Adrenal gland (tissue), 5 donors: ENCODE data around the gene AGAP3.

ENCODE experiments used
- POLR2A ChIP-seq, 2 donors: fragments of 450-650 bp; IDR thresholded peaks; one replicate each; pipeline ENCODE4 v1.6.1; 2017; ENCODE audit warnings: antibody characterized with exemption in 2 of 2, mild to moderate bottlenecking in 2 of 2, moderate library complexity in 1 of 2
- TF ChIP-seq, protein P1 (sequence below), 6 experiments: fragments of 450-650 bp in 4 of 6; fragments of 200-600 bp in 2 of 6; sonication (generic) in 1 of 6; IDR thresholded peaks; 1 replicate in 5 of 6; 2 replicates in 1 of 6; pipeline versions ENCODE4 v1.5.1 to v1.8.0; 2016 to 2021; ENCODE audit warnings: antibody characterized with exemption in 6 of 6, mild to moderate bottlenecking in 2 of 6, moderate library complexity in 1 of 6
- donor health status: DM: no; HTN: no; CAD: no.

DNA sequence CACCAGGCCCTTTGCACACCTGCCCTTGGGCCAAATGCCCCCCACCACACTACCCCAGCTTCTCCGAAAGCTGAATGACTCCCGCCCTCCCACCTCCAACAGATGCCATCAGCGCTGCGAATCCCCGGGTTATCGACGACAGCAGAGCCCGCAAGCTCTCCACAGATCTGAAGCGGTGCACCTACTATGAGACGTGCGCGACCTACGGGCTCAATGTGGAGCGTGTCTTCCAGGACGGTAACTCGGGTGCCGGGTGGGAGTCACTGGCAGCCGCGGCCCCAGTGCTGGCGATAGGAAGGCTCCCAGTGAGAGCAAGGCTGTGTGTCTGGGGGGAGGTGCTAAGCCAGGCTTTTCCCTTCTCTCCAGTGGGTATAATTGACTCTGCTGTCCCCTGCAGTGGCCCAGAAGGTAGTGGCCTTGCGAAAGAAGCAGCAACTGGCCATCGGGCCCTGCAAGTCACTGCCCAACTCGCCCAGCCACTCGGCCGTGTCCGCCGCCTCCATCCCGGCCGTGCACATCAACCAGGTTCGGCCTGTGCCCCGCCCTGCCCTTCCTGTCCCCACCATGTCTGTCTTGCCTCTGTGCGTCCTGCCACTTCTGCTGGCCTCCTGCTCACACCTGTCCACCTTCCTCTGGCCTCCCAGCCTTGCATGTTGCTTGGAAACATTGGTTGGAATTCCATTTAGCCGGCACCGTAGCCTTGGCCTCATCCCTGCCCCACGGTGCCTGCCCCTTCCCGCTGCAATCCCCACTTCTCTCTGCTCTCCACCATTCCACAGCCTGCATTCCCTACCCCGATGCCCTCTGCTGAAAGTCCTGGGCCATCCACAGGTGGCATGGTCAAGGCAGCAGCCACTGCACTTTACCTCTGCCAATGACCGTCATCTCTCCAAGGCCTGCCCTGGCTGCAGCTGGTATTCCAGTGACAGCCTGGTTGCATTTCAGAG lies 32.1 kb downstream of the AGAP3 start:
- TF ChIP-seq, protein P1, sequence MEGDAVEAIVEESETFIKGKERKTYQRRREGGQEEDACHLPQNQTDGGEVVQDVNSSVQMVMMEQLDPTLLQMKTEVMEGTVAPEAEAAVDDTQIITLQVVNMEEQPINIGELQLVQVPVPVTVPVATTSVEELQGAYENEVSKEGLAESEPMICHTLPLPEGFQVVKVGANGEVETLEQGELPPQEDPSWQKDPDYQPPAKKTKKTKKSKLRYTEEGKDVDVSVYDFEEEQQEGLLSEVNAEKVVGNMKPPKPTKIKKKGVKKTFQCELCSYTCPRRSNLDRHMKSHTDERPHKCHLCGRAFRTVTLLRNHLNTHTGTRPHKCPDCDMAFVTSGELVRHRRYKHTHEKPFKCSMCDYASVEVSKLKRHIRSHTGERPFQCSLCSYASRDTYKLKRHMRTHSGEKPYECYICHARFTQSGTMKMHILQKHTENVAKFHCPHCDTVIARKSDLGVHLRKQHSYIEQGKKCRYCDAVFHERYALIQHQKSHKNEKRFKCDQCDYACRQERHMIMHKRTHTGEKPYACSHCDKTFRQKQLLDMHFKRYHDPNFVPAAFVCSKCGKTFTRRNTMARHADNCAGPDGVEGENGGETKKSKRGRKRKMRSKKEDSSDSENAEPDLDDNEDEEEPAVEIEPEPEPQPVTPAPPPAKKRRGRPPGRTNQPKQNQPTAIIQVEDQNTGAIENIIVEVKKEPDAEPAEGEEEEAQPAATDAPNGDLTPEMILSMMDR (IDR thresholded peaks at IDR 0.05) = no peak
- TF ChIP-seq POLR2A (IDR thresholded peaks at IDR 0.05) = no peak
